GM12864 (cell line): ENCODE data around the gene CDK14.

Source experiments
- DNase-seq: peaks from one replicate; pipeline ENCODE4 v3.0.0-alpha.2; 2011; ENCODE audit warnings: low read depth
- H3K4me3 ChIP-seq: 2 replicates; pipeline ENCODE4 v1.5.1; 2011; ENCODE audit warnings: mild to moderate bottlenecking, low read depth, low read length, control low read depth
- CTCF ChIP-seq: IDR thresholded peaks from 2 replicates; pipeline ENCODE4 v1.5.1; 2011; ENCODE audit warnings: low read depth, mild to moderate bottlenecking, moderate library complexity, low read length, control low read depth, inconsistent platforms; ENCODE audit errors: missing control alignments

The CDK14 gene

DNA sequence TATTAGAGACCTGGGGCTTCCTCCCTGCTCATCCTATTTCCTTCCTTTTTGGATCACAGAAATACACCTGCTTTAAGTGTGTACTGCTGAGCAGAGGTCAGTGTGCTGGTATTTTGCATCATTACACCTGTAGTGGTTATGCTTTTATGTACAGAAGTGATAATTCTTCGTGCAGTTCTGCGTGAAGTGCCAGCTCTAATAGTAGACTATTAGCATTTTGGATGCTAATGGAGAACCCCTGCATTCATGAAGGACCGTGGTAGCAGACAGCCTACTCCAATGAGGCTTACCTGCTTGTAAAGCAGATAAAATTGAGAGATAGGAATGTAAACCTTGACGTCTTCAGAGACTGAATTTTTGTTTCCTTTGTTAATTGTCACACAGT, 114.3 kb downstream of the CDK14 start:
- no peak for TF ChIP-seq CTCF
- no peak for DNase-seq
- H3K4me3 ChIP-seq = peak overlapping the region; percentile 67

- no peak for TF ChIP-seq CTCF
- H3K4me3 ChIP-seq = no peak overlapping the region
- DNase-seq = no peak
These were observed 117.5 kb downstream of the CDK14 start for GRCh38 chr7:90713628-90714027.

GRCh38 chr7:90715067-90715466, 118.9 kb downstream of the CDK14 start:
- no peak for TF ChIP-seq CTCF
- DNase-seq = no peak
- peak overlapping the region; percentile 8; the same call in 1 of the 2 replicates for H3K4me3 ChIP-seq

DNA sequence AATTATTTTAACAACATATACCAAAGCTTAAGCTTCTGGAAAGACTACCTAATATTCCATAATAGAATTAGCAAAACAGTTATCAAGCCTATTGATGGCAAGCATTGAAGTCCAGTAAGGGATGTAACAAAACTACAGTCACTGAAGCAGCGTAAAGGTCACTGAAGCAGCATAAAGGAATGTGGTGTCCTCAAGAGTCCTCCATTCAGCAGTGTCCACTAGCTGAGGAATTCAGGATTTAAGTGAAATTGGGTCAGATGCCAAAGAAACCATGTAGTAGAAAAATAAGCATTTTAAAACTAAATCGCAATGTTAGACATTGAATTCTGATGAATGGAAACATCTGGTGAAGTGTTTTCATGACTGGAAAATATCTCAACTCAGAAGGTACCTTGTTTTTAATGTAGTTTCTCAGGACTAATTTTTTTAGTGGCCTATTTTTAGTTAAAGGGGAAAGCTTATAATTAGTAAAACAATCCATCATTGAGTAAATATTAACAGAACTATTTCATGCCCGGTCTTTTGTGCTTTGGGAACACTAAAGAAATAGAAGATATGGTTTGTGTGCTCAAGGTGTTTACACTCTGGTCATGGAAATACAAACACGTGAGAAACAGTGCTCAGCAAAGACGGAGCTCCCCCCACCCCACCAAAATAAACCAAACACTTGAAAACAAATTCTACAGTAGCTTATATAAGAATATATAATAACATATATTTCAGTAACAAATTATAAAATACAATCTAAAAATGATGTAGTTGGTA, 121.4 kb downstream of the CDK14 start:
- TF ChIP-seq CTCF = no peak
- DNase-seq = no peak
- no peak overlapping the region for H3K4me3 ChIP-seq

DNA sequence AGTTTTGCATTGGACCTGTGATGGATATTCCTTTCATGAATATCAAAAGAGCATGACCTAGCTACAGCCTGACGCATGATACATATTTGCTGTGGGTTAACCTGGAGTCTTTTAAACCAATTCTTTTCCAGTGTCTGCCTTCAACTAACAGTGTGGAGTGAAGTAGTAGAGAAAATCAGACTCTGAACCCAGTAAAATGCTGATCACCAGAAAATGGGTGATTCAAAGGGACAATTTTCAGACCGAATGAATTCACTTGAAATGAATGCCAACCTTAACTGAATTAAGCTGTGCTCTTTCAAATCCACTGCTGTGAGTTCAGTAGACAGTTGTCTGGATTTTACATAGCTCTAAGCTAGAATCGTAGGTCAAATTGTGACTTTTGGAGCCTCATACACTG, 123.0 kb downstream of the CDK14 start:
- DNase-seq = no peak
- no peak overlapping the region for H3K4me3 ChIP-seq
- TF ChIP-seq CTCF = no peak

GRCh38 chr7:90720984-90721760, 125.1 kb downstream of the CDK14 start:
- no peak for TF ChIP-seq CTCF
- no peak for DNase-seq
- H3K4me3 ChIP-seq = no peak overlapping the region

GRCh38 chr7:90721869-90722431, 125.8 kb downstream of the CDK14 start:
- no peak overlapping the region for H3K4me3 ChIP-seq
- no peak for DNase-seq
- no peak for TF ChIP-seq CTCF
